Thyroid gland (tissue), 4 donors: Measurements from ENCODE around the gene CD3E.

Experiments used
- POLR2A ChIP-seq, 2 donors: fragments of 450-650 bp; IDR thresholded peaks; one replicate each; pipeline ENCODE4 v1.6.1; 2017; ENCODE audit warnings: antibody characterized with exemption in 2 of 2, mild to moderate bottlenecking in 2 of 2, moderate library complexity in 1 of 2
- TF ChIP-seq, protein P1 (sequence below), 6 experiments: fragments of 200-600 bp in 3 of 6; fragments of 450-650 bp in 3 of 6; sonication (generic) in 3 of 6; IDR thresholded peaks; one replicate each; pipeline ENCODE4 v1.5.1; 2016 to 2019; ENCODE audit warnings: antibody characterized with exemption in 6 of 6, mild to moderate bottlenecking in 2 of 6, inconsistent platforms in 1 of 6, moderate library complexity in 1 of 6

GRCh38 chr11:118289401-118289800 lies 15.1 kb upstream of the CD3E start:
- TF ChIP-seq, protein P1, sequence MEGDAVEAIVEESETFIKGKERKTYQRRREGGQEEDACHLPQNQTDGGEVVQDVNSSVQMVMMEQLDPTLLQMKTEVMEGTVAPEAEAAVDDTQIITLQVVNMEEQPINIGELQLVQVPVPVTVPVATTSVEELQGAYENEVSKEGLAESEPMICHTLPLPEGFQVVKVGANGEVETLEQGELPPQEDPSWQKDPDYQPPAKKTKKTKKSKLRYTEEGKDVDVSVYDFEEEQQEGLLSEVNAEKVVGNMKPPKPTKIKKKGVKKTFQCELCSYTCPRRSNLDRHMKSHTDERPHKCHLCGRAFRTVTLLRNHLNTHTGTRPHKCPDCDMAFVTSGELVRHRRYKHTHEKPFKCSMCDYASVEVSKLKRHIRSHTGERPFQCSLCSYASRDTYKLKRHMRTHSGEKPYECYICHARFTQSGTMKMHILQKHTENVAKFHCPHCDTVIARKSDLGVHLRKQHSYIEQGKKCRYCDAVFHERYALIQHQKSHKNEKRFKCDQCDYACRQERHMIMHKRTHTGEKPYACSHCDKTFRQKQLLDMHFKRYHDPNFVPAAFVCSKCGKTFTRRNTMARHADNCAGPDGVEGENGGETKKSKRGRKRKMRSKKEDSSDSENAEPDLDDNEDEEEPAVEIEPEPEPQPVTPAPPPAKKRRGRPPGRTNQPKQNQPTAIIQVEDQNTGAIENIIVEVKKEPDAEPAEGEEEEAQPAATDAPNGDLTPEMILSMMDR (IDR thresholded peaks at IDR 0.05), result no peak
- no peak for TF ChIP-seq POLR2A (IDR thresholded peaks at IDR 0.05)
